Ecto neural progenitor cell (in vitro differentiated cells): ENCODE measurements around the gene ZFYVE28.
"Not testable (repeated sequence)": the region's sequence is repeated elsewhere in the genome, so short reads cannot be mapped to it uniquely, and the experiment has no call there.

Experiments used
- DNase-seq: peaks from one replicate; pipeline ENCODE4 v3.0.0-alpha.2; 2018; ENCODE audit warnings: low spot score

Gene ZFYVE28

DNA sequence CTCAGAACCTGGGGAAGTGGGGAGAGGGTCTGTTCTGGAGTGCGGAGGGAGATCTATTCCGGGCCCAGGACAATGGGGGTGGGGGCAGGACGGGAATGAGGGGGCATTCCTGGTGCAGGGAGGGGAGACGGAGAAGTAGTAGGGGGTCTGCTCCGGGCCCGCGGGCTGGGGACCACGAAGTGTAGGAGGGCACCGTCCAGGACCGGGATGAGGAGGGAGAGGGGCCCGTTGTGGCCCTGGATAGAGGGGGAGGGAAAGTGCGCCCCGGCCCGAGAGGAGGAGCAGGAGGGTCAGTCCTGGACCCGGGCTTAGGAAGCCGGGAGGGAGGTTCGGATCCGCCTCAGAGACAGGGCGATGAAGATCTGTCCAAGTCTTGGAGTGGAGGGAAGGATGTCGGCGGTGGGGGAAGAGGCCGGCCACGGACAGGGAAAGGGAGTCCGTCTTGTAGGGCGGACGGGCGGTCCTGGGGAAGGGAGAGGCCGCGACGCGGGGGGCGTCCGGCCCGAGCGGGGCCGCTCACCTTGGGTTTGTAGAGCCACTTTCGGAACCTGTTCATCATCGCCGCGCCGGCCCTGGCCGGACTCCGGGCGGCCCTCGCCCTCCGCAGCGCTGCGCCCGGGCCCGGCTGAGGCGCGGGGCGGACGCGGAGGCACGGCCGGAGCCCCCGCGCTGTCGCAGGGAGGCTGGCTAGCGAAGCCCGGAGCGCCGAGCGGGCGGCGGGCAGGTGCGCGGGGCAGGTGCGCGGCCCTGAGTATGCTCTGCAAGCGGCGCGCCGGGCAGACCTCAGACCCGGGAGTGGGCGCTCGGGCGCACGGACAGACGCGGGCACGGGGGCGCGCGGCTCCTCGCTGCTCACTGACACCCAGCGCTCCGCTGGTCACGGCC is at the start of gene ZFYVE28:
TSS of gene ZFYVE28 (minus strand) at position 881 of the 885 bp plus-strand sequence. CDS start at position 559, 322 bp downstream.
- DNase-seq = no peak

DNA sequence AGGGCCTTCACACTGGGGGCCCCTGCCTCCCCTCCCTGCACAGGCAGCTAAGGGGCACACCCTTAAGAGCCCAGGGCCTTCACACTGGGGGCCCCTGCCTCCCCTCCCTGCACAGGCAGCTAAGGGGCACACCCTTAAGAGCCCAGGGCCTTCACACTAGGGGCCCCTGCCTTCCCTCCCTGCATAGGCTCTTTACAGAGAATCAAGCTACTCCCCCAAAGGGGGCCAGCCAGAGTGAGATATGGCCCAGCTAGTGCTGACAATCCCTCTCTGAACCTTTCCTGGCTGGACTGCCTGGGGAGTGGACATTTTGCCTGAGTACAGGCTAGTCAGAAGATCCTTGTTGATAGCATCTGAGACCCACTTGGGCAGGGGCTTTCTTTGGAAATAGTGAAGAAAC is 47.1 kb upstream of the ZFYVE28 start:
- DNase-seq = not testable (repeated sequence)

DNA sequence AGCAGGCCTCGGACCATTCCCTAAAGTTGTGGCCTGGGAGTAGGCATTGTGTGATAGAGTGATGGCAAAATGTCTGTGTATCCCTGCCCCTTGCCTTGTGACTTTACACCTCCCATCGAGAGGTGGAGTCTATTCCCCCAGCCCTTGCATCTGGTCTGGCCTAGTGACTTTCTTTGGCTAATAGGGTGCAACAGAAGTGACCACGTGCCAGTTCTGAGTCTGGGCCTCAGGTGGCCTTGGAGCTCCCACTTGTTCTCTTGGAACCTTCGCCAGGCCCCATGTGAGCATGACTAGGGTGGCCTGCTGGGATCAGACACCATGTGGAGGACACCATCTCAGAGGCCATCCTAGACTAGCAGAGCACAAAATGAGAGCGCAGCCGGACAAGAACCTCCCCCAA is 46.6 kb upstream of the ZFYVE28 start:
- DNase-seq = no peak

DNA sequence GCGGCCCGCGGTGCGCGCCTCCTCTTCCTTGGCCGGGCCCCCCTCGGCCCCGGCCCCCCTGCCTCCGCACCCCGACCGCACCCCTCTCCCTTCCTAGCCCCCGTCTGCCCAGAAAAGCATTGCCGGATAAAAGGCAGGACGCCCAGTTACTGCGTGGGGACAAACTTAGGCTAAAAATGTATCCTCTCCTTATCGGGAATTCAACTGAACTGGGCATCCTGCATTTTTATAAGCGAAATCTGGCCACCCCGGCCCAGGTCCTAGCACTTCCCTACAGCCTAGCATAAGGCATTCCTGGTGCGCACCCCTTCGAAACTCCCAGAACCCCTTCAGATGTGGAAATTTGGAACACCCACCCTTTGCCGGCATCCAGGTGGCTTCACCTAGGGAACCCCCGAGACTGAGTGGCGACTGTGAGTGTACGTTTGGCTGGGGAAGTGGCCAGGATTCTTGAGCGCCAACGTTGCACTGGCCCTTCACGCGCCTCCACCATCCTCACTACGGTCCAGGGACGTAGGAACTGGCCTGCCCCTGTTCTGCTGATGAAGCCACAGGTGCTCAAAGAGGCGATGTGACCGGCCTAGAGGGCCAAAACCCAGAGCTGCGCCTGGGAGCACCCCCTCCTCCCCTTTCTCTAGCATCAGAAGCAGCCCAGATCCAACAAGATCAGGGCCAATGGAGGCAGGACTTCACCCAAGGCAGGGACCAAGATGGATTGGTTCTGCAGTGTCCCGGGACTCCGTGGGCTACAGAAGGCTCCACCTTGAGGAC is 44.7 kb upstream of the ZFYVE28 start:
- no peak for DNase-seq

DNA sequence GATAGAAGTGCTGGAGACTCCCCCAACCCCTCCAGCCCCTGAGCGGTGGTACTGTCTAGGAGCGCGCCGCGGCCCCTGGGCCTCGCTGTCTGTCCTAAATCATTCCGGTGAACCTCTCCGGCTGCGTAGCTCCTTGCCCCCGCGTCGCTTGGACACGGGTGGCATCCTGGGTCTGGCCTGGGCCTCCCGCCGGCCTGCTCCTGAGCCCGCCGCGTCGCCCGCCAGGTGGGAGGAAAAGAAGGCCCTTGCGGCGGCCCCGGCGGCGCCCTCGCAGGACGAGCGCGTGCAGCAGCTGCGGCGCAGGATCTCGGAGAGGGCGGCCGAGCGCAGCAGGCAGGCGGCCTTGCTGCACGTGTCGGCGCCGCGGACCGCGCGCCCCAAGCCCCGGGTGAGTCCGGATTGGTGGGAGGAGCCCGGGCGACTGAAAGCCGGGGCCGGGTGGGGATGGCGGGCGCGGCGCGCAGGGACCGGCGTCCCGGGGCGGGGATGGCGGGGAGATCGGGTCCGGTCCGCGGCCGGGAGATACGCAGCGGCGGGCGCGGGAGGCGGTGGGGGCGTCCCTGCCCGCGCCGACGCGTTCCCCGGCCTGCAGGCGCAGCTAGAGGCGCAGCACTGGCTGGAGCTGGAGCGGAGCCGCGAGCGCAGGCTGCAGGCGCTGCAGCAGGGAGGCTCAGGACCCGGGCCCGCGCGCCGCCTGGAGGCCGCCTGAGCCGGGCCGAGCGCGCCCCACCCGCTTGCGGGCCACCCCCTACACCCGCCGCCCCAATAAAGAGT is 44.0 kb upstream of the ZFYVE28 start:
- peak; percentile 85 for DNase-seq

DNA sequence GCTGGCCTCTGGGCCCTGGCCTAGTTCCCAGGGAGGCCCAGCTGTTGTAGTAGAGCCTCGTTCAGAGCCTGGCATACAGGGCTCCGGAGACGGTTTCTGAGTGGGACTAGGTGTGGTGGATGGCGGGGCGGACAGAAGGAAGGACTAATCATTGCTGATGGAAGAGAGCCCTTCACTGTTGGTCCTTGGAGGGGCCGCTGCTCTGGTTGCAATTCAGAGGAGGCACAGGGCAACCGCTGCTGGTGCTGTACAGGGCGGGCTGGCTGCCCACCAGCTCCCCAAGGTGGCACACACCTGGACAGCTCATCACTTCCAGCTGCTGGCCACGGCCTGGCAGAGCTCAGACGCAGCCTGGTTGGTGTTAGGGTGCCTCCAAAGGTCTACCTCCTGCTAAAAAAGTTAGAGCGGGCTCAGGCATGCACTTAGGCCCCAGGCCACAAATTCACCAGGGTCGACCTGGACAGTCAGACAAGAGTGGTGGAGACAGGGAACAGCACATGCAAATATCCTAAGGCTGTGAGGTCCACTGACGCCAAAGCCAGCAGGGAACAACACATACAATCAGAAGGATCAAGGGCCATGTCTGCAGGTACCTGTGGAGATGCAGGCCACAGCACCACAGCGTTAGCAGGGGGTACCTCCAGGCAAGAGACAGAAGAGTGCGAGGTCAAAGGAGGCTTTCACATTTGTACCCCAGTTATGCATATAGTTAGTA is 43.0 kb upstream of the ZFYVE28 start:
- DNase-seq = no peak

DNA sequence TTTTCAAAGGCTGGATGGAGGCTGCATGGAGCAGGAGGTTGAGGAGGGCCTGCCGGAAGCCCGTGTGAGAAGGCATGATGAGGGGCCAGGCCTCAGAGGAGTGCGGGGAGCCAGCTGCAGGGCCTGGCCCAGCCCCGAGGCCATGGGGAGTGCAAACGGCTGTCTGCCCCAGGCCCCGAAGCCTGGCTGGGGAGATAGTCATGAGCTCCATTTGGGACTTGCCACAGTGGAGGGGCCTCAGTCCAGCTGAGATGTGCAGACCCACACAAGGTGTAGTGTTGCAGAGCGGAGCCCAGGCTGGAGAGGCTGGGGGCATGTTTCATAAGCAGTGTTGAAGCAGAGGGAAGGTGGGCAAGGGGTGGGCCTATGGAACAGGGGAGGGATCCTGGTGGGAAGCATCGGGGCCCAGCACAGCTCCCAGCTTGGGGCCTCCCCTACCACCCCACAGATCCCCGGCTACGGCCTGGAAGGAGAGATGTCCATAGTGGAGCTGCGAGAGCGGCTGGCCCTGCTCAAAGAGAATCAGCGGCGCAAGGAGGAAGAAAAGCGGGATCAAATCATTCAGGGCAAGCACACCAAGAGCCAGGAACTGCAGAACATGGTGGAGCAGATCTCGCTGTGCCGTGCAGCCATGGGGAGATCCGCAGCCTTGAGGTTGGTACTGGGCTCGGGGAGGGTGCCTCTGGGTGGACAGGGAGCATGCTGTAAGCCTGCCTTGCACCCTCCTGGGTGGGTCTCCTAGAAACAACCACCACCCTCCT is 41.3 kb upstream of the ZFYVE28 start:
- DNase-seq = no peak

DNA sequence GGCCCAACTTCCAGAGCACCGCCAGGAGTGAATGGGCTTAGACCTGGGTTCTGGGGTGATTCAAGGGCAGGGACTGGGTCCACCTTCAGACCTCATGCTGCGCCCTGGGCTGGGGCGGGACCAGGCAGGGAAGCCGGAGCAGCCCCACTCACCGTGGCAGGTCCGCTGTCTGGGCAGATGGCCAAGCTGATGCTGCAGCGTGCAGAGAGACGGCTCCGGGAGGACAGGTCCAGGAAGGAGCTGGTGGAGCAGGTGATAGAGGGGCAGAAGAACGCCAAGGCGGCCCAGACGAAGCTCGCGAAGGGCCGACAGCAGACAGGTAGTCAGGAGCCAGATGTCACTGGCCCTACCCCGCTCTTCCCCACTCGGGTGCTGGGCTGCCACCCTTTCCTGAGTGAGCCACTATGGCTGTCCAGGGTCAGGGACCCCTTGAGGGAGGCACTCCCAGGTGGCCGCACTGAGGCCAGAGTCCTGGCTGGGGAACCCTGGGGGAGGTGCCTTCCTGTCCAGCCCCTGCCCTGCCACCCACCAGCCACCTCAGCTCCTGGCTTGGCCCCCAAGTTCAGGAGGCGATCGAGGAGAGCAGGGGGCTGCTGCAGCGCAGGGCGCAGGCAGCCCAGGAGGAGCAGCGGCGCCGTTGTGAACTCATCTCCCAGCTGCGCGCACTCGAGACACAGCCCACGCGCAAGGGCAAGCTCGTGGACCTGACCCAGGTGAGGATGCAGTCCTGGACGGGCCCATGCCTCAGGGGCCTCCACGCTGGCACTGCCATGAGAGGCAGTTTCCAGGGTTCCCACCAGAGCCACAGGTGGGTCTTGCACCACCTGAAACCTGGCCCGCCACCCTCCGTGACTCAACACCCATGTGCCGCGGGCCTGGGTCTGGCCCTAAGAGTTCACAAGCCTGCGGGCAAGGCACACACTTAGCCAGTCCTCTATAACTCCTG is 40.4 kb upstream of the ZFYVE28 start:
- DNase-seq = no peak

DNA sequence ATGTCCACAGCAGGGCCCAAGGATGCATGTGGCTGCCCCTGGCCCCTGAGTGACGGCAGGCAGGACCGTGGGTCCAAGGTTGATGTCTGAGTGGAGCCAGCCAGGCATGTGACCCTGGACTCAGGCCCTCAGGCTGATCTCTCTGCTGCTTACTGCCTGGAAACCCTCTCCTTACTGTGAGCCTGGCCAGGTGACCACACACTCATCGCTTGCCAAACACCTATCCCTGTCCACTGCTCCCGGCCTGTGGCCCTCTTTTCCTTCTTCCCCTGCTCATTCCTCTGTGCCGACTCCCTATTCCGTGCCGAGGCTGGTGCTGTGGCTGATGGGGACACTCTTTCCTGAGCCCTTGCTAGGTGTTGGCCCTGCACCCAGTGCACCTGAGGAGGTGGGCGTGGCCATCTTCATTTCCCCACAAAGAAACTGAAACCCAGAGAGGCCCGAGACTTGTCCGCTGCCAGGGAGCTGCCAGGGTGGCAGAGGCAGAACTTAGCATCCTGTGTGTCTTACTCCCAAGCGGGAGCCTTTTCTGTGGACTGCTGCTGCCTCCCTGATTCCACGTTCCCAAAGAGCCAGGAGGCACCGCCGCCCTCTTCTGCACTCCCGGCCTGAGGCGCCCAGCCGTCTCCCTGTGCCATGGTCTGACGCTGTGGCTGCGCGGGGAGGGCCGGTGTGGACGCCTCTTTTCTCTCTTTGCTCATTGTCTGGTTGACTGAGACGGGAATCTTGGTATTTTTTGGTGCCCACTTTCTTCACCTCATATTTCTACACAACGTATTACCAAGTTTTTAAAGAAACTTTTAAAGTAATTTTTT is 39.2 kb upstream of the ZFYVE28 start:
- DNase-seq = no peak

DNA sequence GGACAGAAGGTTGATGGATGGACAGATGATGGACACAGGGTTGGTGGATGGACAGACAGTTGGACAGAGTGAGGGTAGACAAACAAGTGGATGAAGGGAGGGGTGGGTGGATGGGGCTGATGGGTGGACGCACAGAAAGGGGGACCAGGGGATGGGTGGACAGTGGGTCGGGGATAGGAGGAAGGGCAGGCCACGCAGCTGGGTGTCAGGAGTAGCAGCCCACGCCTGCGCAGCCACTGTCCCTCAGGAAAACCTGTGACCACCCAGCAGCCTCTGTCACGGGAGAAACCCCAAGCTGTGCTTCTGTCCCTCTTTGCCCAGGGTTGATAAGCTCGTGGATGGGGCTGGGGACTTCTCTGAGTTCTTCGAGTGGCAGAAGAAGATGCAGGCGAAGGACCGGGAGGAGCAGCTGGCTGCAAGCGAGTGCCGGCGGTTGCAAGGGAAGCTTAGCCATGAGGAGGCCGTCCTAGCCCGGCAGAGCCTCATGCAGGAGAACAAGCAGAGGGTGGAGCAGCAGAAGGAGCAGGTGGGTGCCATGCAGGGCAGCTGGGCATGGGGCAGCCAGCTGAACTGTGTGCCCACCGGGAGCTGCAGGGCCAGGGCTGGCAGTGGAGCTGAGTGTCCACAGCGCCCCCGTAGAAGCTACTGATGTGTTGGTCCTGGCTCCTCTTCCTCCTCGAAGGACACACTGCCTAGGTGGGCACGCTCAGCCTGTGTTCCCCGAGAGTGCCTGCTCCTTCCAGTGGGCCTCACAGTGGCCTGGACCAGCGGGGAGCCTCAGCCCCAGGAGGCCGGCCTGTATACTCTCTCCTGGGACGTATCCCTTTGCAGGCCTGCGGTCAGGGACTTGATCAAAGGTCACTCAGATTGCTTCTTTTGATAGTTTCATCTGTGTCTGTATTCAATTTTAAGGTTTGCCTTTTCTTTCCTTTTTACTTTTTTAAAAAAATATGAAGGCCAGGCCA is 33.7 kb upstream of the ZFYVE28 start:
- no peak for DNase-seq

DNA sequence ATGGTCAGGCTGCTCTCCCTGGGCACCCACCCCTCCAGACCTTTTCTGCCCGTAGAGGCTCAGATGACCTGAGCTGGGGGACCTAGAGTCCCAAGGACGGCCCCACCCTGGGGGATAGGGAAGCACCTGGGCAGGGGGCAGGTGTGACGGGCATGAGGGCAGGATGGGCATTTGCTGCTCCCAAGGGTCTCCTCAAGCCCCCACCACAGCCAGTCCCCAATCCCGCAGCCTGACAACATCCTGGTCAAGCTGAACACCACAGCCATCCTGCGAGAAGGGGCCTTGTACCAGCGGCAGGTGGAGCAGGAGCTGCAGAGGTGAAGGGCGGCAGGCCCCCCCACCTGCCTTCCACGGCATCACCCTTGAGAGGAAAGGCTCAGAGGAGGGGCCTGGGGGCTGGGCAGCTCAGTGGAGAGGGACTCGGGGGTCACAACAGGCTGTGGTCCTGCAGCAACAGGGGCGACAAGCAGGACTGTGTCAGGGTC is 32.6 kb upstream of the ZFYVE28 start:
- no peak for DNase-seq

DNA sequence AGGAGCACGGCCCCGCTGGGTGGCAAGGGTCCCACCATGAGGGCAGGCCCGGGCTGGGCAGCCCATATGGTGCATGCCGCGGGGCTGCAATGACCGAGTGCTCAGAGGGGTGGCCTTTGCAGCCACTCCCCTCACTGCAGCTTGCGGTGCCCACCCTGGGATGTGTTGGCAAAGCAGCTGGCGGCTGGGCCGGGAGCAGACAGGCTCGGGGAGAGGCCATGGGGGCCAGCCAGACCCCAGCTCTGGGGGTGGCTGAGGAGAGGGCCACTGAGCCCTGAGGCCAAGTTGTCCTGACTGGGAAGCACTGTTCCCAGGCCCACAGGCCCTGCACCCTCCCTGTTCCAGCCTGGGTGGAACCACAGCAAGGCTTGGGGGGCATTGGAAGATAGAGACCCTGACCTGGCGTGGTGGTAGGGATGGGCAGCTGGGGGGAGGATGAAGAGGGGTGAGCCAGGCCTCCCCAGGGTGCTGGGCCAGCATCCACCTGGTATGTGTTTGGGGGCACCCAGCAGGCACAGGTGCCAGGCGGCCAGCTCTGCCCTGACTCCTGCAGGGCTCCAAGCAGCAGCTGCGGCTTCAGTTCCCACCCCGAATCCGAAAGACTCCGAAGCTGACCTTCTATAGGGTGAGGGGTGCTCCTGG is 32.1 kb upstream of the ZFYVE28 start:
- DNase-seq = no peak

DNA sequence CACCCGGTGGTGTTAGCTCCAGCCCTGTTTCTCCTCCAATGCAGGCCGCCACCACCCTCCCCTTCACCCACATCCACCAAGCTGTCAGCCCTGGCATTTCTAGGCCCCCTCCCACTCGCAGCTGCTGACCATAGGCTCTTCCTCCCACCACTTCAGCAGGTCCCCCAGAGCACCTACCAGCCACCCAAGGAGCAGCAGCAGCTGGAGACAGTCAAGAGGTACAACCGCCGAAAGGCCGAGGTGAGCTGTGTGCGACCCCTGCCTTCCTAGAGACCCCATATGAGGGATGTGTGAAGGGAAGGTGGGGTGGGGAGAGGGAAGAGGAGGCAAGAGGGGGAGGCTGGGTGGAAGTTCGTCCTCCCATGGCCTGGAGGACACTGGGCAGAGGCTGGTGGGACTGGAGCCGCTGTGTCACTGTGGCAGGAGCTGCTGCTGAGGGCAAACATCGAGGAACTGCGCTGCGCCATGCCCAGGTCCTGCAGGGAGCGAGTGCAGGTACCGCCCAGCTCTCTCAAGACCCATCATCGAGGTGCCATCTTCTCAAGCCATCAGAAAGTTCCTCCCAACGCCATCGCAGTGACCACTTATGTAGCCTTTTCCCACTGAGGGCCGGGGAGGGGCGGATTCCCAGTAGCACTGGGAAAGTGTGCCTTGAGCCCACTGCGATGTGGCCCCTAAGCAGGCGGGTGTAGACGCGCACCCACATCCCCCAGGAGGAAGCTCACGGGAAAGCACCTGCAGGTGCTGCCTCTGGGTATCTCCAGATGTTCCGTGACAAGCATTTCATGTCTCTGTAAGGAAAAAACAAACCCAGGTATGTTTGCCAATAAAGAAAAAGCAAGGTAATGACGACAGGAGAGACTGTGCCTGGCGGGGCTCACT is 31.3 kb upstream of the ZFYVE28 start:
- DNase-seq = no peak

DNA sequence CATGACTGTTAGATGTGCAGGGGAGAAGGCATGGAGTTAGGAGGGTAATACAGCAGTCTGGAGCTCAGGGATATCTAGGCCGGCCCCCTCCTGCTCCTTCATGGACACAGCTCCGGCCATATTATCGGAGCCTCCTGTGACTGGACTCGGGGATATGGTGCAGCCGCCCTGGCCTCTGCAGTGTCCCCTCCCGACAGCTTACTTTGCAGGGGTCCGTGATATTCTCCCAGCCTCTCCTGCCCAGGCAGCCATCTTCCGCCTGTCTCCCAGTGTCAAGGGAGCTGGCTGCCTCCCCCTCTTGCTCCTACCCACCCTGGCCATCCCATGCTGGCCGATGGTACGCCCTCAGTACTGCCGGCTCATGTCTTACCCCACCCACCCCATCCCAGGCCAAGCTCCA is 30.6 kb upstream of the ZFYVE28 start:
- DNase-seq = no peak

DNA sequence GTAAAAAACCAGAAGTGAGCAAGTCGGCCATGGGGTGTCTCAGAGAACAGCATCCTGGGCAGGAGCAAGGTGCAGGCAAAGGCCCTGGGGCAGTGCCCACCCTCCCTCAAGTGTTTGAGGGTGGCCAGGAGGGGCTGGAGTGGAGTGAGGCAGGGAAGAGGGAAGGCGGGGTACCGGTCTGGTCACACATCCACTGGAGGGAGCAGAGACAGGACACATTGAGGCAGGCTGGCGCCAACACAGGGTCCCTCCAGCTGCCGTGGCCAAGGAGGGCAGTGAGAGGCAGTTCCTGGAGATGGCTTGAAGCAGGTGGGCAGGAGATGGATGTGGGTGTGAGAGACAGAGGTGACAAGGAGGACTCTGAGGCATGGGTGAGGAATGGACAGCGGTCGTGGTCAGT is 30.1 kb upstream of the ZFYVE28 start:
- no peak for DNase-seq
